HG03575 (cell line): ENCODE results near the gene UNC13C.
"Not testable (repeated sequence)": the region's sequence is repeated elsewhere in the genome, so short reads cannot be mapped to it uniquely, and the experiment has no call there.

Experiments
- ATAC-seq: cut with Tn5 transposase; IDR thresholded peaks from one replicate; pipeline ENCODE4 v1.9.1; 2021; ENCODE audit not compliant: unreplicated experiment, insufficient number of reproducible peaks, low FRiP score; ENCODE audit errors: extremely low read depth

Gene UNC13C

GRCh38 chr15:54364961-54365360 lies 386.7 kb downstream of the UNC13C start:
- no peak for ATAC-seq

GRCh38 chr15:54373332-54373731 lies 395.1 kb downstream of the UNC13C start:
- ATAC-seq, result no peak

DNA sequence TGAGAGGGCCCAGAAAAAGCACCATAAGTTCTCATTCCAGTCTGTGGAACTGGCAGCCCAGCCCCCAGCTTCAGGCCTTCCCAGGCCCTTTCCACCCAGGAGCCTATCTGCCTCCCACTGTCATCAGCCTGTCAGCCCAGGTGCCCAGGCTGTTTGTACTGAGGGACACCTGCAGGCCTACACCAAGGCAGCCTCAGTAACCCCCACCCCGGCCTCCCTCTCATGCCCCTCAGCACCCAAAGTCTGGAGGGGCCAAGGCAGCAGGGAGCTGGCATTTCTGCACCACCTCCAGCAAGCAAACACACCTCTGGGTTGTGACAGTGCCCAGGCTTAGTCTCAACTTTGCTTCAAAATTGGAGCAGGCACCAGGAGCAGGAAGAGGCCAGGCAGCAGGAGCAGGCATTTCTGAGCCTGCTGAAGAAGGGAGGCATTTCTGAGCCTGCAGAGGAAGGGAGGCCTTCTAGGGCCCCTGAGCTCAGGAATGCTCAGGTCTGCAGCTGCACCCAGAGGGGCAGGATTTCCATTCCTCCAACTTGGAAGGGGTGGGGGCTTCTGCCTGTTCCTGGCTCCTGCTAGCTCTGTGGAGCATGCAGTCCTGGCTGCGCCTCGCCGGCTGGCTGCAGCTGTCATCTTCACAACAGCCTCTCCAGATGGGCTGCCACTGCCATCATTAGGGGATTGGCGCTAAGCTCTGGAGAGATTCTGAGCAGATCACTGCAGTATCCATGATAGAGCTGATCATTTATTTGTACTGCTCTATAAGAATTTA lies 396.1 kb downstream of the UNC13C start:
- no peak for ATAC-seq

DNA sequence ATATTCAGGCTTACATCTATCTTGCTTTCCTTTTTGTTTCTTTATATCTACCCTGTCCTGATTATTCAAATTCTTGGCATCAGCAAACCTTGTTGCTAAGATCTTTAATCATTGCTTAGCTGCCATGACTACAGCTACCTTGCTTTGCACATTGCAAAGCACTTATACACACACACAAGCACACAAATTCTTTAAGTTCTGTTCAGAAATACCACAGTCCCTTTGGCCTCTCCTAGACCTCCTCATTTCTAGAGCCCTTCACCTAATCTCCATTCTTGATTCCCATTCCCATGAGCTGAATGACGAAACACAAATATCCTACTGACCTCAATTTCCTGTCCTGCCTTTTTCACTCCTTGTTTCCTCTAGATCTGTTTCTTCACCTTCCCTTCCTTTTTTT lies 409.6 kb downstream of the UNC13C start:
- ATAC-seq, result no peak

DNA sequence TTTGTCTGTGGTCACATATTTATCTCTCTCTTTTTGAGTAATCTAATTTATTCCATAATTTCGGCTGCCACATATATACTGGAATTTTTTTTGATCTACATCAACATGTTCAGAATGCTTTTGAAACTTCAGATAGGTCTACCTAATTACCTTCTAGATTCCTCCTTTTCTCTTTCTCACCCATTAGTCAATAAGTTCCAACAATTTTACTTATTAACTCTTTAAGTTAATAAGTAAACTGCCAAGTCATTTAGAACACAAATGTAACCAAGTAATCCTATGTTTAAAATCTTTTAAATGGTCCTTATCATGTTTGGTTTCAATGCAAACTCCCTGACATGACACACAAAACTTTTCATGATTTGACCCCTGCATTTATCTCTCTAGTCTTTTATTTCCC lies 410.5 kb downstream of the UNC13C start:
- ATAC-seq, result no peak

GRCh38 chr15:54410481-54410880 lies 432.2 kb downstream of the UNC13C start:
- no peak for ATAC-seq

DNA sequence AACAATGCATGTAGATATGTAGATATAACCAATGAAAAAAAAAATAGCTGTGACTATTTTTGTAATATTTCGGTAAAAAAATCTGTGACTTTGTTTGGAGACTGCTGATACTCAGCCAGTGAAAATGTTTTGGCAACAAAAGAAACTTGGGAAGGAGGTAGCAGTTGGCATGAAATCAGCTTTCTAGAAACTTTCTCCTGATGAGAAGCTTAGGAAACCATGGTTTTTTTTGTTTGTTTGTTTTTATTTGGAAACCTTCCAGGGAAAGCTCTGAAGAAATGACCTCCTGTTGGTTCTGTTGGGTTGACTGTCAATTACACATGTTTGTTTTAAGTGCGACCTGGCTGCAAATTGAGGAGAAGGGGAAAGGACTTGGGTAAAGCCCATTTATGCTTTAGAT lies 445.9 kb downstream of the UNC13C start:
- no peak for ATAC-seq

DNA sequence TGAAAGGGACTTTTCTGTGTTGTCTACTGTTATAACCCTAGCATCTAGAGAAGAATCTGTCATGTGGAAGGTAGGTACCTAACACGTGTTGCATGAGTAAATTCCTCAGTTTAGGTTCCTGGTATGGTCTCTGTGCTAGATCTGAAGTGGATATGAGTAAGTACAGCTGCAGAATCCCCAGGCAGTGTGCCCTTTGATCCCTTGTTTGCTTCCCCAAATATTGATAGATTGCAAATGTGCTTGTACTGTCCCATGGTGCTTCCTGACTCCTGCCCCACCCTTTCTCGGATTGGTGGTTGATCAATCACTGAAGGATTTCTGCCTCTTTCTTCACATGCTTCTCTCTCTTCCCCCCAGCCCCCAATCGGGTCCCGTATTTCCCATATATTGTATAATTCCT lies 450.4 kb downstream of the UNC13C start:
- ATAC-seq, result no peak

GRCh38 chr15:54450288-54450687 lies 472.0 kb downstream of the UNC13C start:
- ATAC-seq, result not testable (repeated sequence)

DNA sequence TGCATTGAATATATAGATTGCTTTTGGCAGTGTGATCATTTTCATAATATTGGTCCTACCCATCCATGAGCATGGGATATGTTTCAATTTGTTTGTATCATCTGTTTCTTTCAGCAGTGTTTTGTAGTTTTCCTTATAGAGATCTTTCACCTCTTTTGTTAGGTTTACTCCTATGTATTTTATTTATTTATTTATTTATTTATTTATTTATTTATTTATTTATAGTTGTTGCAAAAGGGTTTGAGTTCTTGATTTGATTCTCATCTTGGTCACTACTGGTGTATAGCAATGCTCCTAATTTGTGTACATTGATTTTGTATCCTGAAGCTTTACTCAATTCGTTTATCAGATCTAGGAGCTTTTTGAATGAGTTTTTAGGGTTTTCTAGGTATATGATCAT lies 478.2 kb downstream of the UNC13C start:
- ATAC-seq, result no peak

DNA sequence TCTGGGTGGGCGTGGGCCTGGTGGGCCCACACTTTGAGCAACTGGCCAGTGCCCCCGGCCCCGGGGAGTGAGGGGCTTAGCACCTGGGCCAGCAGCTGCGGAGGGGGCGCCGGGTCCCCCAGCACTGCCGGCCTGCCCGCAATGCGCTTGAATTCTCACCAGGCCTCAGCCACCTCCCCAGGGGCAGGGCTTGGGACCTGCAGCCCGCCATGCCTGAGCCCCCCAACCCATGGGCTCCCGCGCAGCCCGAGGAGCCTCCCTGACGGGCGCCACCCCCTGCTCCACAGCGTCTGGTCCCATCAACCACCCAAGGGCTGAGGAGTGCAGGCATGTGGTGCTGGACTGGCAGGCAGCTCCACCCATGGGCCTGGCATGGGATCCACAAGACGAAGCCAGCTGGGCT lies 484.3 kb downstream of the UNC13C start:
- ATAC-seq, result no peak

DNA sequence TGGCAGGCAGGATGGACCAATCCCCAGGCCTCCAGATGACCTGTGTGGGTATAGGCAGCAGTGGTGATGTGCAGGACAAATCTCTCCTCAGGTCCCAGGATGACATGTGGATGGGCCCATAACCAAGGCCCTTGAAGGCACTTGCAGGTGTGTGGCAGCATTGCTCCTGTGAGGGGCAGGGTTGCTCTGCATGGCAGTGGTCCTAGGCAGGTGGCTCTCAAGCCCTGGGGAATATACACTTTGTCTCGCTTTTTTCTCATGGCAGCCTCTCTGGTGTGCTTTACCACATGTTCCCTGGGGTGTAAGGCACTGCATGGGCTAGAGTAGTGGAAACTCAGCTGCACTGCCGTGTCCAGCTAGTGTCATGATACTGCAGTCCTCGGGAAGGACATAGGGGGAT lies 503.6 kb downstream of the UNC13C start:
- no peak for ATAC-seq

DNA sequence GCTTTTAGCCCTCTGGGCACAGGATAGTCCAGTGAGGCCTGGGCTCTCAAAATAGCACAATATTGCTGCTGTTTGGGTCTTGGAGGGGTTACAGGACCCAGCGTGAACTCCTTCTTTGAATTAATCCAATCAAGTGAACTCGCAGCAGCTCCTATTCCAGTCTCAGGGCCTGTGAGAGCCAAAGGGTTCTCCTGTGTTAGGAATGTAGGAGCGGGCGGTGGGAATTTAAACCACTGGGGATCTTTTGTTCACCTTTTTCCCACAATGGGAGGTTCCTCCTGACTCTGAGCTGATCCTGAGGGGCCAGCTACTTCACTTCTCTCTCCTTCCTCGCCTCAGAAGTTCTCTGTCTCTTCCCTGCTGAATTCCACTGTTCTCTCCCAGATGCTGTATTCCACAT lies 504.0 kb downstream of the UNC13C start:
- no peak for ATAC-seq

- no peak for ATAC-seq
Observed at GRCh38 chr15:54500330-54500729, 522.1 kb downstream of the UNC13C start.

- ATAC-seq, result no peak
Observed at GRCh38 chr15:54502416-54503075, 524.3 kb downstream of the UNC13C start.

- no peak for ATAC-seq
Observed at GRCh38 chr15:54504695-54505094, 526.5 kb downstream of the UNC13C start.

GRCh38 chr15:54506977-54507524 lies 528.8 kb downstream of the UNC13C start:
- no peak for ATAC-seq

GRCh38 chr15:54514601-54515000 lies 536.4 kb downstream of the UNC13C start:
- no peak for ATAC-seq

GRCh38 chr15:54515664-54516582 lies 537.7 kb downstream of the UNC13C start:
- ATAC-seq, result no peak
